Measurements from ENCODE around the gene GADD45B.
"Not testable (repeated sequence)": the region's sequence is repeated elsewhere in the genome, so short reads cannot be mapped to it uniquely, and the experiment has no call there.

- not testable (repeated sequence) for TF ChIP-seq POLR2AphosphoS5, POLR2A (IDR thresholded peaks at IDR 0.05; ENCODE audit: low read depth, low read length)
Observed at GRCh38 chr19:2463694-2464093, 12.2 kb upstream of the GADD45B start.

All from GM12892 (cell line).